ENCODE measurements around the gene GOLIM4.

DNA sequence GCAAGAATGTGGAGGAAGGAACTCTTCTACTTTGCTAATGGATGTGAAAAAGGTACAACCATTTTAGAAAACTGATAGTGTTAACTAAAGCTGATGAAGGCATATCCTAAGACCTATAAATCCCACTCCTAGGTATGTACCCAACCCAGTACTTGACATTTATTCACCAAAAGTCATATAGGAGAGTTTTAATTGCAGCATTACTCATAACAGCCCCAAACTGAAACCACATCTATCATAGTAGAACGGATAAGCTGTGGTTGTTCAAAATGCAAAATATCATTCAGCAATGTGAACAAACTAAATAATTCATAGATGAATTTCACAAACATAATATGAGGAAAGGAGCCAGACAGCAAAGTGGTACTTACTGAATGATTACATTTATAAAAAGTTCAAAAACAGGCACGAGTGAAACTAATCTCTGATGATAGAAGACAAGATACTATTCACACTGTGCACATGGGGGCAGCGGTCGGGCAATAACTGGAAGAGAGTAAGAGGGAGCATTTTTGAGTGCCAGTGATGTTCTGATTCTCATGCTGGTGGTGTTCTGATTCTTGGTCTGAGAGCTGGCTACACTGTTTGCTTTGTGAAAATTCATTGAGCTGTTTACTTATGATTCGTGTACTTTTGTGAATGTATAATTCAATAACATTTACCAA, 34.3 kb downstream of the GOLIM4 start:
- TF ChIP-seq, protein P1, sequence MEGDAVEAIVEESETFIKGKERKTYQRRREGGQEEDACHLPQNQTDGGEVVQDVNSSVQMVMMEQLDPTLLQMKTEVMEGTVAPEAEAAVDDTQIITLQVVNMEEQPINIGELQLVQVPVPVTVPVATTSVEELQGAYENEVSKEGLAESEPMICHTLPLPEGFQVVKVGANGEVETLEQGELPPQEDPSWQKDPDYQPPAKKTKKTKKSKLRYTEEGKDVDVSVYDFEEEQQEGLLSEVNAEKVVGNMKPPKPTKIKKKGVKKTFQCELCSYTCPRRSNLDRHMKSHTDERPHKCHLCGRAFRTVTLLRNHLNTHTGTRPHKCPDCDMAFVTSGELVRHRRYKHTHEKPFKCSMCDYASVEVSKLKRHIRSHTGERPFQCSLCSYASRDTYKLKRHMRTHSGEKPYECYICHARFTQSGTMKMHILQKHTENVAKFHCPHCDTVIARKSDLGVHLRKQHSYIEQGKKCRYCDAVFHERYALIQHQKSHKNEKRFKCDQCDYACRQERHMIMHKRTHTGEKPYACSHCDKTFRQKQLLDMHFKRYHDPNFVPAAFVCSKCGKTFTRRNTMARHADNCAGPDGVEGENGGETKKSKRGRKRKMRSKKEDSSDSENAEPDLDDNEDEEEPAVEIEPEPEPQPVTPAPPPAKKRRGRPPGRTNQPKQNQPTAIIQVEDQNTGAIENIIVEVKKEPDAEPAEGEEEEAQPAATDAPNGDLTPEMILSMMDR (IDR thresholded peaks at IDR 0.05; ENCODE audit: low read depth, low read length): no peak
- TF ChIP-seq EZH2phosphoT487 (IDR thresholded peaks at IDR 0.05; ENCODE audit: low read depth): no peak
